GM18526 (cell line): ENCODE measurements around the gene GABRB1.

Experiments used
- POLR2A ChIP-seq: IDR thresholded peaks from 3 replicates; pipeline ENCODE4 v1.6.1; 2011; ENCODE audit not compliant: insufficient read length; ENCODE audit errors: extremely low read depth

GABRB1 gene

GRCh38 chr4:47128991-47129390 lies 97.6 kb downstream of the GABRB1 start:
- no peak for TF ChIP-seq POLR2A

- TF ChIP-seq POLR2A = no peak
Measured at GRCh38 chr4:47135210-47135609, 103.8 kb downstream of the GABRB1 start.

- TF ChIP-seq POLR2A = no peak
Measured at GRCh38 chr4:47143261-47143660, 111.9 kb downstream of the GABRB1 start.

GRCh38 chr4:47145630-47146029 lies 114.3 kb downstream of the GABRB1 start:
- no peak for TF ChIP-seq POLR2A

GRCh38 chr4:47154816-47155370 lies 123.5 kb downstream of the GABRB1 start:
- TF ChIP-seq POLR2A = no peak

GRCh38 chr4:47155919-47156318 lies 124.6 kb downstream of the GABRB1 start:
- TF ChIP-seq POLR2A = no peak

GRCh38 chr4:47160095-47160494 lies 128.7 kb downstream of the GABRB1 start:
- no peak for TF ChIP-seq POLR2A

- no peak for TF ChIP-seq POLR2A
Measured at GRCh38 chr4:47167081-47168035, 136.0 kb downstream of the GABRB1 start.

GRCh38 chr4:47184083-47184482 lies 152.7 kb downstream of the GABRB1 start:
- no peak for TF ChIP-seq POLR2A

- no peak for TF ChIP-seq POLR2A
Measured at GRCh38 chr4:47185761-47186160, 154.4 kb downstream of the GABRB1 start.

- TF ChIP-seq POLR2A = no peak
Measured at GRCh38 chr4:47187608-47188007, 156.2 kb downstream of the GABRB1 start.

- TF ChIP-seq POLR2A = no peak
Measured at GRCh38 chr4:47193179-47193578, 161.8 kb downstream of the GABRB1 start.

- no peak for TF ChIP-seq POLR2A
Measured at GRCh38 chr4:47194036-47194737, 162.8 kb downstream of the GABRB1 start.

GRCh38 chr4:47195706-47196105 lies 164.3 kb downstream of the GABRB1 start:
- no peak for TF ChIP-seq POLR2A

GRCh38 chr4:47198791-47199190 lies 167.4 kb downstream of the GABRB1 start:
- TF ChIP-seq POLR2A = no peak

- no peak for TF ChIP-seq POLR2A
Measured at GRCh38 chr4:47203593-47203992, 172.2 kb downstream of the GABRB1 start.

GRCh38 chr4:47207555-47207954 lies 176.2 kb downstream of the GABRB1 start:
- no peak for TF ChIP-seq POLR2A

GRCh38 chr4:47209833-47210232 lies 178.5 kb downstream of the GABRB1 start:
- no peak for TF ChIP-seq POLR2A
